Measurements from ENCODE around the gene TMEM256.

Gene TMEM256

DNA sequence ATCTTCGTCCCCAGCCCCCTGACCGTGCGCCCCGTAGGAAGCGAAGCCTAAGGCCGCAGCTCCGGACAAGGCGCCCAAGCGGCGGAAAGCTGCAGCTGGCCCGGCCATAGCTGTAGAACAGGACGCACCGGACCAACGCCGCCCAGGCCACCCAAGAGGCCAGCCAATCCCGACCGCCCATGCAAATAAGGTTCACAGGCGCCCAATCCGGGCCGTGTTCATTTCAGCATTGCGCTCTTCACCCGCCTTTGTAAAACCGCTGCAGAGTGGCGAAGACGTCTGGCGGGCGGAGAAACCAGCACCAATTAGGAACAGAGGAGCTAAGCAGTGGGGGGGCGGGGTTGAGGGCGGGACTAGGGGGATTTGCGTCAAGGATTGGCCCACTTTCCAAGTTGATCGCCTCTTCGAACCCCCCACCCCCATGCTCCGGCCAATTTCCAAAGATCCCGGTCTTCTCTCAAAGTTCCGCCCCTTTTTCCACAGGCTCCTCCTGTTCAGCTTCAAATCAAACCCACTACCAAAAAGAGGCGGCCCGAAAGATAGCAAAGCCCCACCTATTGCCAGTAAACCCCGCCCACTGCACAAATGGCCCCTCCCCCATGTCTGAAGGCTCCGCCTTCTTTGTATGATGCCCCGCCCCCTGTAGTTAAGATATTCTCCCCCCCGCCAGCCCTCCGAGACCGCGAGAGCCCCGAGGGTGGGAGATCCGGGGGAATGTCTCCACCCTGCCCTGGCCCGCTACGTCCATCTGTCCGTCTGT lies at the start of gene TMEM256:
TMEM256 (minus strand) TSS at position 121 of the 760 bp plus-strand sequence; CDS start at position 108, 13 bp downstream.
- no peaks in the 10 kb centered on the region for H3K9me3 ChIP-seq (ENCODE audit: control insufficient read depth in 2 of 2, low read length in 2 of 2)
- H3K27ac ChIP-seq (ENCODE audit: low read depth in 2 of 2, low read length in 2 of 2) = peak within 1 kb of the TSS; percentile 92
- peak within 1 kb of the TSS; percentile 52 to 77 for H3K9ac ChIP-seq (ENCODE audit: low read depth in 1 of 2, low read length in 2 of 2)
- no peaks in the 10 kb centered on the region for H3K36me3 ChIP-seq (ENCODE audit: control insufficient read depth in 2 of 2, insufficient read depth in 2 of 2, low read length in 2 of 2)
- peak within 1 kb of the TSS; percentile 82 to 91 for H3K4me3 ChIP-seq (ENCODE audit: low read length in 2 of 2)
- peaks cover 6 to 7% of the 10 kb centered on the region in 2 donors for H3K4me1 ChIP-seq (ENCODE audit: control insufficient read depth in 2 of 2, insufficient read depth in 2 of 2, low read length in 2 of 2)
- peaks cover 0 to 12% of the 10 kb centered on the region in 2 donors for H3K27me3 ChIP-seq (ENCODE audit: control insufficient read depth in 2 of 2, insufficient read depth in 2 of 2, low read length in 2 of 2)

DNA sequence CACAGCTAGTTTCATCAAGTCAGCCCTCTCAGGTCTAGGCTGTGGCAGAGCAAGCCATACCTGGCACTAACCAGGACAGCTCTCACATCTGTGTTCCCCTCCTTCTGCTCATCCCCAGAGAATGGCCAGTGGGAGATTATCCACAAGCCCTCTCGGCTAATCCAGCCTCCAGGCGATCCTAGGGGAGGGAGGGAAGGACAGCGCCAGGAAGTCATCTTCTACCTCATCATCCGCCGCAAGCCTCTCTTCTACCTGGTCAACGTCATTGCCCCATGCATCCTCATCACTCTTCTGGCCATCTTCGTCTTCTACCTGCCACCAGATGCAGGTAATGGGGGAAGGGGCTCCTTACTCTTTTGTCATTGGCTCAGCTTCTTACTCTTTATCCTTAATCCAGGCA lies 44.6 kb upstream of the TMEM256 start:
- Histone ChIP-seq H3K36me3 (ENCODE audit: control insufficient read depth in 2 of 2, insufficient read depth in 2 of 2, low read length in 2 of 2) (no peaks in the 10 kb centered on the region), H3K27me3 (ENCODE audit: control insufficient read depth in 2 of 2, insufficient read depth in 2 of 2, low read length in 2 of 2) (peaks cover 5 to 14% of the 10 kb centered on the region in 2 donors), H3K4me3 (ENCODE audit: low read length in 2 of 2) (no peak overlapping the region), H3K9ac (ENCODE audit: low read depth in 1 of 2, low read length in 2 of 2) (no peak overlapping the region), H3K27ac (ENCODE audit: low read depth in 2 of 2, low read length in 2 of 2) (no peak overlapping the region), H3K9me3 (ENCODE audit: control insufficient read depth in 2 of 2, low read length in 2 of 2) (no peaks in the 10 kb centered on the region), H3K4me1 (ENCODE audit: control insufficient read depth in 2 of 2, insufficient read depth in 2 of 2, low read length in 2 of 2) (peaks cover 5 to 13% of the 10 kb centered on the region in 2 donors)

DNA sequence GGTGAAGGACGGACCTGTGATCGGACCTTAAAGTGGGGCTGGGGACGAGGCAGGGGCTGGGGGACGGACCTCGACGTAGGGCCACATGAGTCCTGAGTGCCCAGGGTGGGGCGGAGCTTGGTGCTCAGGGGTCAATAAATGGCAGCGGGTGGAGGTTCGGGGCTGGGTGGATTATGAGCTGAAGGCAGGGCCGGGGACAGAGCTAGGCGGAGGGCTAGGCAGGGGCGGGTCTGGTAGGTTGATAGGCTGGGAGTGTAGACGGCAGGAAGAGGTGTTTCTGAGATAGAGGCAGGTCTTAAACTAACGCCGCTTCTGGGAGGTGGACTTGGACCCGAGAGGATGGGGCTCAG lies 41.7 kb upstream of the TMEM256 start:
- H3K4me1 ChIP-seq (ENCODE audit: control insufficient read depth in 2 of 2, insufficient read depth in 2 of 2, low read length in 2 of 2) = peaks cover 9 to 14% of the 10 kb centered on the region in 2 donors
- H3K27ac ChIP-seq (ENCODE audit: low read depth in 2 of 2, low read length in 2 of 2) = peak overlapping the region; percentile 45 to 67
- H3K9ac ChIP-seq (ENCODE audit: low read depth in 1 of 2, low read length in 2 of 2) = peak overlapping the region; percentile 6 to 41
- no peaks in the 10 kb centered on the region for H3K9me3 ChIP-seq (ENCODE audit: control insufficient read depth in 2 of 2, low read length in 2 of 2)
- no peaks in the 10 kb centered on the region for H3K36me3 ChIP-seq (ENCODE audit: control insufficient read depth in 2 of 2, insufficient read depth in 2 of 2, low read length in 2 of 2)
- H3K4me3 ChIP-seq (ENCODE audit: low read length in 2 of 2) = peak overlapping the region; percentile 53 to 64
- peaks cover 17 to 18% of the 10 kb centered on the region in 2 donors for H3K27me3 ChIP-seq (ENCODE audit: control insufficient read depth in 2 of 2, insufficient read depth in 2 of 2, low read length in 2 of 2)

DNA sequence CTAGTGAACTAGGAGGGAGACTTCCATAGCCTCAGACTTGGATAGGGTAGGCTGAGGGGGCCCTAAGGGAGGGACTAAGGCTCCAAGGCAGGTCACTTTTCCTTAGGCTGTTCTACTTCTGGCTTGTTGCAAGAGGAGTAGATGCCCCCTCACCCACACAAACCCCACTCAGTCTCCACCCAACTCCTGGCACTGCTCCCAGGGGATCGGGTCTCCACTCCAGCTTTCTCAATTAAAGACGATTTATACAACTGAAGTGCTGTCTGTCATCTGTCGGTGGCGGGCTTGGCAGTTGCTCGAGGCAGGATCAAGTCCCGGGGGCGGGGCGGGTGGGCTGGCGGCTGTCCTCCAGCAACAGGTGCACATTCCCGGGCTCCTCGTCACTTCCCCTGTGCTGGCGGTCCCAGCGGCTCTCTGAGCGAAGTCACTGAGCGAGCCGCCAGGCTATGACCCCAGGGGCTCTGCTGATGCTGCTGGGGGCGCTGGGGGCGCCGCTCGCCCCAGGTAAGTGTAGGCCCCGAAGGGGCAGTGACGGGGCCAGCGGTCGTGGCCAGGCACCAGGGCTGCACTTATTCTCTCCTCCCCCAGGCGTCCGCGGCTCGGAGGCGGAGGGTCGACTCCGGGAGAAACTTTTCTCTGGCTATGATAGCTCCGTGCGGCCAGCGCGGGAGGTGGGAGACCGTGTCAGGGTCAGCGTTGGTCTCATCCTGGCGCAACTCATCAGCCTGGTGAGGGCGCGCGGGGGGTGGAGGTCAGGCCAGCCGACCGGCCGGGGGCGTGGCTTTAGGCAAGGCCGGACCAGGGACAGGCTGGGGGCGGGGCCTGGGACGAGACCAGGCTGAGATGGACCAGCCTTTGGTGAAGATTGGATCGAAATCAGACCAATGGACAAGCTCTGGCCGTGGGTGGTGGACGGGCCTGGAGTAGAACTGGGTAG lies 41.1 kb upstream of the TMEM256 start, which contains the start of gene CHRNB1:
CHRNB1 (plus strand) TSS at position 380 of the 937 bp plus-strand sequence; CDS start at position 447, 67 bp downstream.
- Histone ChIP-seq H3K9me3 (ENCODE audit: control insufficient read depth in 2 of 2, low read length in 2 of 2) (no peaks in the 10 kb centered on the region), H3K36me3 (ENCODE audit: control insufficient read depth in 2 of 2, insufficient read depth in 2 of 2, low read length in 2 of 2) (no peaks in the 10 kb centered on the region), H3K9ac (ENCODE audit: low read depth in 1 of 2, low read length in 2 of 2) (peak within 1 kb of the TSS; percentile 6 to 41), H3K27ac (ENCODE audit: low read depth in 2 of 2, low read length in 2 of 2) (peak within 1 kb of the TSS; percentile 45 to 67), H3K27me3 (ENCODE audit: control insufficient read depth in 2 of 2, insufficient read depth in 2 of 2, low read length in 2 of 2) (peaks cover 23 to 24% of the 10 kb centered on the region in 2 donors), H3K4me1 (ENCODE audit: control insufficient read depth in 2 of 2, insufficient read depth in 2 of 2, low read length in 2 of 2) (peaks cover 14 to 15% of the 10 kb centered on the region in 2 donors), H3K4me3 (ENCODE audit: low read length in 2 of 2) (peak within 1 kb of the TSS; percentile 53 to 64)

DNA sequence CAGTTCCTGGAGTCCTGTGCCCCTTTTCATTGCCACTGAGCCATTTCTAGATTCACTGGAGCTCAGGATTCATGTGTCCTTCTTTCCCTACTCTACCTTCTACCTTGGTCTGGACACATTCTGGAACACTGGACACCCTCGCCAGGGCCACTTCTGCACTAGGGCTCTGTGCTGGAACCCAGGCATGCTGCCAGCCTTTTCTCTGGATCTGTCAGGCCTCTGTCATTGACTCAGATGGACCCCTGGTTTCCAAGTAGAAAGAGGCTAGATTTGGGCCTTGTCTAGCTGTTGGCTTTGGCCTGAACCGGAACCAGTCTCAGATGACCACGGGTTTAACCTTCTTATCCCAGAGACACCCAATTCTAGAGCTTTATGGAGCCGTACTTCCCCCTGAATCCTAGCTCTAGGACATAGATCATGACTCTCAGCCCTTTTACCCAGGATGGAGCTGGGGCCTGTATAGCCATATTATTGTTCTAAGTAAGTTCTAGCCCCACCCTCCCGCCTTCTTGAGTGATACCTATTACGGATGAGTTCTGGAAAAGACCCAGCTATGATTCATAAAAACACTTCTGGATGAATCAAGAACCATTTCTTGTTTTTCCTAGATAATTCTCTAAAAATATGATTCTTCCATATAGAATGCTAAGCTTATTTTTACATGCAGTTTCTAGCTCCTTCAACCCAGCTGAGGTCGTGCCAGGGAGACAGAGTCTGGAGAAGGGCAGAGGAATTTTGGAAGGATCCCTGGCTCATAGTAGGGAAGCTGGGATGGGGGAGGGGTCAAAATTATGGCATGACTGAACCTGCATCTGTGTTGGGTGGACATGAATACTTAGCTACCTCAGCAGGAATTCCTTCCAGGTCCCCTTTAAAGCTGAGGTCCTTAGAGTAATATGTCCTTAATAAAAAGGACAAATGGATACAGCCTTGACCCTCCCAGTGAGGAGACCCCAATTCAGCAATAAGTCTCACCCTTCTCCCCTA lies 39.9 kb upstream of the TMEM256 start:
- H3K9me3 ChIP-seq (ENCODE audit: control insufficient read depth in 2 of 2, low read length in 2 of 2) = no peaks in the 10 kb centered on the region
- H3K27ac ChIP-seq (ENCODE audit: low read depth in 2 of 2, low read length in 2 of 2) = no peak overlapping the region
- no peaks in the 10 kb centered on the region for H3K36me3 ChIP-seq (ENCODE audit: control insufficient read depth in 2 of 2, insufficient read depth in 2 of 2, low read length in 2 of 2)
- peaks cover 25 to 33% of the 10 kb centered on the region in 2 donors for H3K27me3 ChIP-seq (ENCODE audit: control insufficient read depth in 2 of 2, insufficient read depth in 2 of 2, low read length in 2 of 2)
- H3K4me1 ChIP-seq (ENCODE audit: control insufficient read depth in 2 of 2, insufficient read depth in 2 of 2, low read length in 2 of 2) = peaks cover 19 to 23% of the 10 kb centered on the region in 2 donors
- H3K9ac ChIP-seq (ENCODE audit: low read depth in 1 of 2, low read length in 2 of 2) = no peak overlapping the region
- H3K4me3 ChIP-seq (ENCODE audit: low read length in 2 of 2) = no peak overlapping the region

DNA sequence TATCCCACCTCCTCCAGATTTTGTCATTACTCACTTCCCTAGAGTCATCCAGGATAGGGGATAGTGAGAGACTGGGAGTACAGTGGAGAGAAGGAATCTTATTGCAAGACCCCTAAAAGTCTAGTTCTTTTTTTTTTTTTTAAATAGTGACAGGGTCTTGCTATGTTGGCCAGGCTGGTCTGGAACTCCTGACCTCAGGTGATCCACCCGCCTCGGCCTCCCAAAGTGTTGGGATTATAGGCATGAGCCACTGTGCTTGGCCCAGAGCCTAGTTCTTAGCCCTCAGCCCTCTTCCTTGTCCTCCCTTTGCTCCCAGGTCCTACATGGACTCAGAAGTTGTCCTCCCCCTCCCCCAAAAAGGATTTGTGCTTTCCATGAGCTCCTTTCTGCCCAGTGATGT lies 38.2 kb upstream of the TMEM256 start:
- no peaks in the 10 kb centered on the region for H3K36me3 ChIP-seq (ENCODE audit: control insufficient read depth in 2 of 2, insufficient read depth in 2 of 2, low read length in 2 of 2)
- peaks cover 25 to 35% of the 10 kb centered on the region in 2 donors for H3K4me1 ChIP-seq (ENCODE audit: control insufficient read depth in 2 of 2, insufficient read depth in 2 of 2, low read length in 2 of 2)
- H3K27ac ChIP-seq (ENCODE audit: low read depth in 2 of 2, low read length in 2 of 2) = no peak overlapping the region
- no peak overlapping the region for H3K4me3 ChIP-seq (ENCODE audit: low read length in 2 of 2)
- H3K9ac ChIP-seq (ENCODE audit: low read depth in 1 of 2, low read length in 2 of 2) = no peak overlapping the region
- peaks cover 25 to 29% of the 10 kb centered on the region in 2 donors for H3K27me3 ChIP-seq (ENCODE audit: control insufficient read depth in 2 of 2, insufficient read depth in 2 of 2, low read length in 2 of 2)
- H3K9me3 ChIP-seq (ENCODE audit: control insufficient read depth in 2 of 2, low read length in 2 of 2) = no peaks in the 10 kb centered on the region

DNA sequence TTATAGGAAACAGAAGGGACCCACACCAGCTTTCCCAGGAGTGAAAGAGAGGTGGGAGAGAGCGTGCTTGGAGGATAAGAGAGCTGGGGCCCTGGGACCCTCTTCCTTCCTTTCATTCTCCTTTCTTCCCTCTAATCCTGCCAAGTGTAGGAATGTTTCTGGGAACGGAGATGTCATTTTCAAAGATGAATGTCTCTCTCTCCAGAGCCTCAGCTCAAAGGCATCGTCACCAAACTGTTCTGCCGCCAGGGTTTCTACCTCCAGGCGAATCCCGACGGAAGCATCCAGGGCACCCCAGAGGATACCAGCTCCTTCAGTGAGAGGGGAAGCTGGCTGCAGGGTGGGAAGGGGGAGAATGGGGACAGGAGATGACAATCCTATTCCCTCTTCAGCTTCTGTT lies 37.4 kb upstream of the TMEM256 start:
- Histone ChIP-seq H3K9ac (ENCODE audit: low read depth in 1 of 2, low read length in 2 of 2) (no peak overlapping the region), H3K27me3 (ENCODE audit: control insufficient read depth in 2 of 2, insufficient read depth in 2 of 2, low read length in 2 of 2) (peaks cover 20 to 23% of the 10 kb centered on the region in 2 donors), H3K9me3 (ENCODE audit: control insufficient read depth in 2 of 2, low read length in 2 of 2) (no peaks in the 10 kb centered on the region), H3K4me1 (ENCODE audit: control insufficient read depth in 2 of 2, insufficient read depth in 2 of 2, low read length in 2 of 2) (peaks cover 28 to 43% of the 10 kb centered on the region in 2 donors), H3K36me3 (ENCODE audit: control insufficient read depth in 2 of 2, insufficient read depth in 2 of 2, low read length in 2 of 2) (no peaks in the 10 kb centered on the region), H3K27ac (ENCODE audit: low read depth in 2 of 2, low read length in 2 of 2) (no peak overlapping the region), H3K4me3 (ENCODE audit: low read length in 2 of 2) (no peak overlapping the region)

DNA sequence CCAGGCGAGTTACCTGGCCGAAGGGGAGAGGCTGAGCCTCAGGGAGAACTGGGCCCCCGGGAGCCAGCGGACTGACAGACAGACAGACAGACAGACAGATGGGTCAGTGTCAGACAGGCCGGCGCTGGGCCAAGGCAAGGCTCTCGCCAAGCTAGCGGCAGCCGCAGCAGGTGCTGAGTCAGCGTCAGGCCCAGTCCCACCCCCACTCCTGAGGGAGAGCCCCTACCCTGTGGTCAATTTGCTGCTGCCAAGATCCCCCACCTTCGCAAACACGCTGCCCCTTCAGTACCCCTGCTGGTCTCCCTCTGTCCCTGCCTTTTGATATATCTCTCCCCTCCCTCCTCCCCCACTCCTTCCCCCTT lies 36.9 kb upstream of the TMEM256 start:
- Histone ChIP-seq H3K9me3 (ENCODE audit: control insufficient read depth in 2 of 2, low read length in 2 of 2) (no peaks in the 10 kb centered on the region), H3K4me3 (ENCODE audit: low read length in 2 of 2) (no peak overlapping the region), H3K36me3 (ENCODE audit: control insufficient read depth in 2 of 2, insufficient read depth in 2 of 2, low read length in 2 of 2) (no peaks in the 10 kb centered on the region), H3K27ac (ENCODE audit: low read depth in 2 of 2, low read length in 2 of 2) (no peak overlapping the region), H3K4me1 (ENCODE audit: control insufficient read depth in 2 of 2, insufficient read depth in 2 of 2, low read length in 2 of 2) (peaks cover 27 to 47% of the 10 kb centered on the region in 2 donors), H3K9ac (ENCODE audit: low read depth in 1 of 2, low read length in 2 of 2) (no peak overlapping the region), H3K27me3 (ENCODE audit: control insufficient read depth in 2 of 2, insufficient read depth in 2 of 2, low read length in 2 of 2) (peaks cover 20 to 23% of the 10 kb centered on the region in 2 donors)

DNA sequence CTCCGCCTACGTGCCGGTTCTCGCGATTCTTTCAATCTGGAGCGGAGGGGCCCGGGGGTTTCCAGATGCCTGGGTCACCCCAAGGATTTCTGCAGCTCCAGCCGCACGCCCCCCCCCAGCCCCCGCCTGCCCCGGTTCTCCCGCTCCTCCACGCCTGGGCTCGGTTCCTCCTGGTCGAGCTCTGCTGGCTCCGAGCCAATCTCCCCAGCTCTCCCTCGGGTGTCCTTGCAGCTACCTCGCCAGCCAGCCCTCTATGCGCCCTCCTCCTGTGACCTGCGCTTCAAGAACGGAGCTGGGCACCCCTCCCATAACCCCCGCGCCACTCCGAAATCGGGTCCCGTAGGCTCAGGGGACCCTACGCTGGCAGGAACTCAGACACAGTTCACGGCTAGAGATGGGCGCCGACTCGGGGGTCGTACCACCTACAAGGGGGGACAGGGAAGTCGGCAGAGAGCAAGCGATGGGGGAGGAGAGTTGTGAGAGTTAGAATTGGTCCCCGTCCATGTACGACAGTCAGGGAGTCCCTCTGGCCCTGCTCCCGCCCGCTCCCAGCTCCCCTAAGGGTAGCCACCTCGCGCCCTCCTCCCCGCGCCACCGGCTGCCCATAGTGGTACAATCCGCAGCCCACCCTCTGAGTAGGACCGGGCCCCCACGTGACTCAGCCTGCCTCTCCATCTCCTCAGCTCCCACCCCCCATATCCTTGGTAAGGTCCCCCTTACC lies 36.4 kb upstream of the TMEM256 start:
- Histone ChIP-seq H3K27ac (ENCODE audit: low read depth in 2 of 2, low read length in 2 of 2) (no peak overlapping the region), H3K4me3 (ENCODE audit: low read length in 2 of 2) (peak overlapping the region; percentile 14 to 38), H3K4me1 (ENCODE audit: control insufficient read depth in 2 of 2, insufficient read depth in 2 of 2, low read length in 2 of 2) (peaks cover 26 to 47% of the 10 kb centered on the region in 2 donors), H3K9ac (ENCODE audit: low read depth in 1 of 2, low read length in 2 of 2) (no peak overlapping the region), H3K27me3 (ENCODE audit: control insufficient read depth in 2 of 2, insufficient read depth in 2 of 2, low read length in 2 of 2) (peaks cover 20% of the 10 kb centered on the region in 2 donors), H3K9me3 (ENCODE audit: control insufficient read depth in 2 of 2, low read length in 2 of 2) (no peaks in the 10 kb centered on the region), H3K36me3 (ENCODE audit: control insufficient read depth in 2 of 2, insufficient read depth in 2 of 2, low read length in 2 of 2) (no peaks in the 10 kb centered on the region)

Data from mucosa of rectum (tissue), 2 donors.